ENCODE measurements around the gene WDFY4.

DNA sequence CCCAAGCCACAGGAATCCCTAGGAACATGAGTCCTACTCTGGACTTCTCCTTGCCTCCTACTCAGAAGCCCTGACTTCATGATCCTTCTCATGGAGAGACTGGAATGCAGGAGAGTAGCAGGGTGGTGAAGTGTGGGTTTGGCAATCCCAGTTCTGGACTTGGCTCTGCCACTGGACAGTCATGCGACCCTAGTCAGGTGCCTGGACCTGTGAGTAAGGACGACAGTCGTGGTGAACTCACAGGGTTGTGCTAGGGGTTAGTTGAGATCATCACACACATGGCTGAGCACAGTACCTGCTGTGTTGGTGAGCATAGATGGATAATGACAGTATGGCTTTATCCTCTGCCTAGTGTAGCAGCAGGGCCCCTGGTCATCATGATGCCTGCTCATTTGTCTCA lies 137.0 kb downstream of the WDFY4 start:
- TF ChIP-seq POLR2AphosphoS5 (IDR thresholded peaks at IDR 0.05; ENCODE audit: low read depth, low read length): no peak
- TF ChIP-seq CTCF (IDR thresholded peaks at IDR 0.05): no peak
- no peak for TF ChIP-seq REST (IDR thresholded peaks at IDR 0.05; ENCODE audit: insufficient read depth in 1 of 2, low read depth in 2 of 2, low read length in 1 of 2)
- no peak for TF ChIP-seq SIN3A (IDR thresholded peaks at IDR 0.05; ENCODE audit: borderline replicate concordance, insufficient read depth, low read depth, low read length)
- no peak for TF ChIP-seq TCF7L2 (IDR thresholded peaks at IDR 0.05; ENCODE audit: low read depth, low read length)
